Neural cell (in vitro differentiated cells): Measurements from ENCODE around the gene UBASH3A. TPM values are rescaled to one million over a fixed set of nuclear protein-coding genes. Genes with fewer than 3 reads are reported as not detected.

Source experiments
- H2AFZ ChIP-seq: fragments of 200-600, 300-800 bp; sonication (generic), shearing (Covaris generic); 2 replicates; pipeline ENCODE4 v1.6.0; 2014; ENCODE audit warnings: low read depth, mild to moderate bottlenecking, antibody characterized with exemption, low read length, moderate library complexity
- H3F3A ChIP-seq: fragments of 200-600 bp; shearing (Covaris generic); 2 replicates; pipeline ENCODE4 v1.6.1; 2016; ENCODE audit warnings: mild to moderate bottlenecking, moderate library complexity, mixed read lengths, antibody characterized with exemption, low read length; ENCODE audit not compliant: insufficient read depth, poor library complexity, severe bottlenecking
- H3K27ac ChIP-seq: fragments of 200-600, 300-800 bp; sonication (generic), shearing (Covaris generic); 2 replicates; pipeline ENCODE4 v1.5.1; 2014; ENCODE audit warnings: mild to moderate bottlenecking, low read length, moderate library complexity
- H3K27me3 ChIP-seq: fragments of 300-800, 200-600 bp; sonication (generic), shearing (Covaris generic); 2 replicates; pipeline ENCODE4 v1.6.0; 2014; ENCODE audit warnings: mild to moderate bottlenecking, low read depth, low read length, moderate library complexity; ENCODE audit not compliant: insufficient read depth
- H3K36me3 ChIP-seq: fragments of 300-800, 200-600 bp; sonication (generic), shearing (Covaris generic); 2 replicates; pipeline ENCODE4 v1.5.1; 2014; ENCODE audit warnings: mild to moderate bottlenecking, antibody characterized with exemption, low read length, moderate library complexity; ENCODE audit not compliant: insufficient read depth
- H3K4me2 ChIP-seq: fragments of 300-800, 200-600 bp; sonication (generic), shearing (Covaris generic); 2 replicates; pipeline ENCODE4 v1.6.0; 2014; ENCODE audit warnings: mild to moderate bottlenecking, low read length
- H3K4me3 ChIP-seq: fragments of 300-800, 200-600 bp; sonication (generic), shearing (Covaris generic); 2 replicates; pipeline ENCODE4 v1.5.1; 2014; ENCODE audit warnings: mild to moderate bottlenecking, low read length, moderate library complexity
- H3K79me2 ChIP-seq: fragments of 200-600 bp; shearing (Covaris generic); replicated peaks from 2 replicates; pipeline ENCODE4 v1.6.0; 2014; ENCODE audit warnings: mild to moderate bottlenecking, low read length, moderate library complexity; ENCODE audit not compliant: insufficient read depth
- H3K9ac ChIP-seq: fragments of 300-800, 200-600 bp; sonication (generic), shearing (Covaris generic); 2 replicates; pipeline ENCODE4 v1.6.1; 2016; ENCODE audit warnings: mild to moderate bottlenecking, low read length, mixed read lengths
- H3K9me2 ChIP-seq: fragments of 200-600 bp; shearing (Covaris generic); 2 replicates; pipeline ENCODE4 v1.6.1; 2016; ENCODE audit warnings: mild to moderate bottlenecking, low read length, mixed read lengths; ENCODE audit not compliant: insufficient read depth
- H3K9me3 ChIP-seq: fragments of 200-600, 300-800 bp; sonication (generic), shearing (Covaris generic); 2 replicates; pipeline ENCODE4 v1.6.1; 2016; ENCODE audit warnings: mild to moderate bottlenecking, mixed run types, low read length, moderate library complexity, mixed read lengths
- H4K20me1 ChIP-seq: fragments of 200-600 bp; shearing (Covaris generic); 2 replicates; pipeline ENCODE4 v1.6.1; 2016; ENCODE audit warnings: mild to moderate bottlenecking, mixed run types; ENCODE audit not compliant: insufficient read depth
- CTCF ChIP-seq: fragments of 450-650 bp; IDR thresholded peaks from 2 replicates; pipeline ENCODE4 v1.5.1; 2014; ENCODE audit warnings: antibody characterized with exemption, mild to moderate bottlenecking, moderate library complexity; ENCODE audit not compliant: poor library complexity, severe bottlenecking
- EP300 ChIP-seq: fragments of 450-650 bp; conservative IDR thresholded peaks from 2 replicates; pipeline ENCODE4 v1.6.1; 2014; ENCODE audit warnings: antibody characterized with exemption, mild to moderate bottlenecking, moderate library complexity; ENCODE audit not compliant: poor library complexity, severe bottlenecking
- EZH2 ChIP-seq: fragments of 200-600, 300-800 bp; shearing (Covaris generic), sonication (generic); IDR thresholded peaks from 2 replicates; pipeline ENCODE4 v1.6.1; 2014; ENCODE audit warnings: antibody characterized with exemption, low read length, borderline replicate concordance, mild to moderate bottlenecking; ENCODE audit not compliant: insufficient read depth, poor library complexity, severe bottlenecking
- MXI1 ChIP-seq: fragments of 450-650 bp; conservative IDR thresholded peaks from 2 replicates; pipeline ENCODE4 v1.6.1; 2014; ENCODE audit warnings: antibody characterized with exemption, mild to moderate bottlenecking; ENCODE audit not compliant: poor library complexity, severe bottlenecking
- POLR2AphosphoS5 ChIP-seq: IDR thresholded peaks from 2 replicates; pipeline ENCODE4 v1.6.1; 2012
- RAD21 ChIP-seq: fragments of 450-650 bp; conservative IDR thresholded peaks from 2 replicates; pipeline ENCODE4 v1.6.1; 2014; ENCODE audit warnings: antibody characterized with exemption, mild to moderate bottlenecking, moderate library complexity
- SMC3 ChIP-seq: fragments of 450-650 bp; conservative IDR thresholded peaks from 2 replicates; pipeline ENCODE4 v1.6.1; 2014; ENCODE audit warnings: antibody characterized with exemption, mild to moderate bottlenecking, moderate library complexity; ENCODE audit not compliant: poor library complexity
- TAF1 ChIP-seq: IDR thresholded peaks from 2 replicates; pipeline ENCODE4 v1.6.1; 2012; ENCODE audit warnings: low read depth
- polyA plus RNA-seq: library from polyadenylated mRNA; depleted of rRNA; stranded (reverse); fragments of >200 nt; gene quantifications from 2 replicates; pipeline ENCODE4 v1.2.3, GENCODE V29; 2014
- TF ChIP-seq, protein P1 (sequence below): IDR thresholded peaks from 2 replicates; pipeline ENCODE4 v1.6.1; 2012; ENCODE audit warnings: borderline replicate concordance

UBASH3A gene
- polyA plus RNA-seq, 1 donor from 2014 or later = not detected

- H3K27me3 ChIP-seq = no peaks in the 10 kb centered on the region
- no peaks in the 10 kb centered on the region for H3K36me3 ChIP-seq
- no peaks in the 10 kb centered on the region for H3K9me2 ChIP-seq
- TF ChIP-seq POLR2AphosphoS5 (no peak), RAD21 (no peak), EP300 (no peak), TAF1 (no peak), CTCF (no peak), SMC3 (no peak), MXI1 (no peak), EZH2 (no peak)
- TF ChIP-seq, protein P1, sequence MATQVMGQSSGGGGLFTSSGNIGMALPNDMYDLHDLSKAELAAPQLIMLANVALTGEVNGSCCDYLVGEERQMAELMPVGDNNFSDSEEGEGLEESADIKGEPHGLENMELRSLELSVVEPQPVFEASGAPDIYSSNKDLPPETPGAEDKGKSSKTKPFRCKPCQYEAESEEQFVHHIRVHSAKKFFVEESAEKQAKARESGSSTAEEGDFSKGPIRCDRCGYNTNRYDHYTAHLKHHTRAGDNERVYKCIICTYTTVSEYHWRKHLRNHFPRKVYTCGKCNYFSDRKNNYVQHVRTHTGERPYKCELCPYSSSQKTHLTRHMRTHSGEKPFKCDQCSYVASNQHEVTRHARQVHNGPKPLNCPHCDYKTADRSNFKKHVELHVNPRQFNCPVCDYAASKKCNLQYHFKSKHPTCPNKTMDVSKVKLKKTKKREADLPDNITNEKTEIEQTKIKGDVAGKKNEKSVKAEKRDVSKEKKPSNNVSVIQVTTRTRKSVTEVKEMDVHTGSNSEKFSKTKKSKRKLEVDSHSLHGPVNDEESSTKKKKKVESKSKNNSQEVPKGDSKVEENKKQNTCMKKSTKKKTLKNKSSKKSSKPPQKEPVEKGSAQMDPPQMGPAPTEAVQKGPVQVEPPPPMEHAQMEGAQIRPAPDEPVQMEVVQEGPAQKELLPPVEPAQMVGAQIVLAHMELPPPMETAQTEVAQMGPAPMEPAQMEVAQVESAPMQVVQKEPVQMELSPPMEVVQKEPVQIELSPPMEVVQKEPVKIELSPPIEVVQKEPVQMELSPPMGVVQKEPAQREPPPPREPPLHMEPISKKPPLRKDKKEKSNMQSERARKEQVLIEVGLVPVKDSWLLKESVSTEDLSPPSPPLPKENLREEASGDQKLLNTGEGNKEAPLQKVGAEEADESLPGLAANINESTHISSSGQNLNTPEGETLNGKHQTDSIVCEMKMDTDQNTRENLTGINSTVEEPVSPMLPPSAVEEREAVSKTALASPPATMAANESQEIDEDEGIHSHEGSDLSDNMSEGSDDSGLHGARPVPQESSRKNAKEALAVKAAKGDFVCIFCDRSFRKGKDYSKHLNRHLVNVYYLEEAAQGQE = no peak
- no peaks in the 10 kb centered on the region for H3K79me2 ChIP-seq
- H4K20me1 ChIP-seq = no peaks in the 10 kb centered on the region
- H3K4me3 ChIP-seq = no peak overlapping the region
- no peaks in the 10 kb centered on the region for H3F3A ChIP-seq
- H3K9me3 ChIP-seq = no peaks in the 10 kb centered on the region
- H3K9ac ChIP-seq = no peak overlapping the region
- no peak overlapping the region for H2AFZ ChIP-seq
- H3K27ac ChIP-seq = no peak overlapping the region
- H3K4me2 ChIP-seq = no peak overlapping the region
These were observed 47.1 kb upstream of the UBASH3A start for GRCh38 chr21:42356650-42357049.

GRCh38 chr21:42357307-42357706 lies 46.4 kb upstream of the UBASH3A start:
- Histone ChIP-seq H4K20me1 (no peaks in the 10 kb centered on the region), H3K36me3 (no peaks in the 10 kb centered on the region), H2AFZ (no peak overlapping the region), H3K9me3 (no peaks in the 10 kb centered on the region), H3K79me2 (no peaks in the 10 kb centered on the region), H3K9me2 (no peaks in the 10 kb centered on the region), H3K9ac (no peak overlapping the region), H3K4me3 (no peak overlapping the region), H3K27ac (no peak overlapping the region), H3F3A (no peaks in the 10 kb centered on the region), H3K4me2 (no peak overlapping the region), H3K27me3 (no peaks in the 10 kb centered on the region)
- no peak for TF ChIP-seq TAF1

- H3K4me3 ChIP-seq = no peak overlapping the region
- no peak overlapping the region for H3K4me2 ChIP-seq
- H3K36me3 ChIP-seq = no peaks in the 10 kb centered on the region
- H3K27me3 ChIP-seq = no peaks in the 10 kb centered on the region
- TF ChIP-seq, protein P1 = no peak
- TF ChIP-seq POLR2AphosphoS5 (no peak), CTCF (no peak), MXI1 (no peak), EZH2 (no peak), TAF1 (no peak), SMC3 (no peak), EP300 (no peak), RAD21 (no peak)
- H3K9me3 ChIP-seq = no peaks in the 10 kb centered on the region
- no peaks in the 10 kb centered on the region for H3K79me2 ChIP-seq
- H3K9ac ChIP-seq = no peak overlapping the region
- H3K27ac ChIP-seq = no peak overlapping the region
- H3F3A ChIP-seq = no peaks in the 10 kb centered on the region
- H2AFZ ChIP-seq = no peak overlapping the region
- no peaks in the 10 kb centered on the region for H4K20me1 ChIP-seq
- no peaks in the 10 kb centered on the region for H3K9me2 ChIP-seq
These were observed 45.4 kb upstream of the UBASH3A start for GRCh38 chr21:42358261-42358660.
